Epithelial cell of prostate (primary cell): ENCODE measurements around the gene ZNF648.
"Not testable (repeated sequence)": the region's sequence is repeated elsewhere in the genome, so short reads cannot be mapped to it uniquely, and the experiment has no call there.

ENCODE experiments used
- DNase-seq: peaks from one replicate; pipeline ENCODE4 v3.0.0-alpha.2; 2011; ENCODE audit warnings: low read depth, low spot score
- H3K27ac ChIP-seq: fragments of 450-650 bp; 2 replicates; pipeline ENCODE4 v1.5.1; 2017; ENCODE audit warnings: mild to moderate bottlenecking

ZNF648 gene, protein sequence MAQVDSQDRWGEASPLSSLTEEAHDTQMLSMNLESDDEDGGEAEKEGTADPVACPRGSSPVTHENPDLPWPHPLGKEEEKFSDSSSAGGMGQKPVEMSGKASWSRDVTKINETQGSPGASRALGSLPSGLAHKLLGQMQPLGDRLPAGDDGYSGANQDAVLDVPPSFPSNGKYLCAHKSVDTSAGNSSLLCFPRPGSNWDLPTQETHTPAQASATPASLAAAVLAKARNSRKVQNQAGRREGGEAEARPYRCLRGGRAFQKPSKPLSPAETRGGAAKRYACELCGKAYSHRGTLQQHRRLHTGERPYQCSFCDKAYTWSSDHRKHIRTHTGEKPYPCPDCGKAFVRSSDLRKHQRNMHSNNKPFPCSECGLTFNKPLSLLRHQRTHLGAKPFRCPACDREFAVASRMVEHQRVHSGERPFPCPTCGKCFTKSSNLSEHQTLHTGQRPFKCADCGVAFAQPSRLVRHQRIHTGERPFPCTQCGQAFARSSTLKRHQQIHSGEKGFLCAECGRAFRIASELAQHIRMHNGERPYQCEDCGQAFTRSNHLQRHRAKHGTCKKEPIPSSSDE

DNA sequence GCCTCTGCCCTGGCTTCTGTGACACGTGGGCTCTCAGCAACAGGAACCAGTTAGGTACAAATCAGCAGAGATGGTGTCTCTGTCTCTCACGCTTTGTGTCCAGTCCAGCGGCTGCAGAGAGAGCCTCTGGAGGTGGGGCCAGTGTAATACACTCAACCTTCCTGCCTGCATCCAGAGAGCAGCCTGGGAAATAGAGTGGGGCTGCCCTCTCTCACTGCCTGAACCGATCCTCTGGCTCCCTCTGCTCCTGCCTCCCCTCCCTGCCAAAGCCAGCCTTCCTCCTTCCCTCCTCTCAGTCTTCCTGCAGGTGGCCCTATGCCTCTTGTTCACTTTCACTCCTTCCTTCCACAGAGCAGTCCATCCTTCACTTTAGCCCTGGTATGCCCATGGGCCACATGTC lies at the start of gene ZNF648:
ZNF648 (minus strand) TSS at position 119 of the 400 bp plus-strand sequence. CDS start 3,702 bp downstream, outside the sequence.
- no peak for DNase-seq
- no peak within 1 kb of the TSS for H3K27ac ChIP-seq

DNA sequence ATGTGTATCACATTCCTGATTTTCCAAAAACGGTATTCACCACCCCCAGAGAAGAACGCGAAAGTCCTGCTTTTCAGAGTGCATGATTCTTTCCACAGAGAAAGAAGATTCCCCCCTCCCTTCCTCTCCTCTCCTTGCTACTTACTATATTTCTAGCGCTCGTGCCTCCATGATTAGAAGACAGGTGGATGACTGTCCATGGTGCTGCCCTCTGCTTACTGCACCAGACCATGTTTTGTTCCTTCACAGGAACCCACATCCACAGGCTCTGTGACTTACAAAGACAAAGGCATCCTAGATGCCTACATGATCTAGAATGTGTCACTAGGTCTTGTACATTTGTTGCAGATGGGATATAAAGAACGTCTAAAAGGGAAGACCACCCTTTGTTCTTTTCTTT lies 49.1 kb upstream of the ZNF648 start:
- H3K27ac ChIP-seq: no peak overlapping the region
- DNase-seq: no peak

DNA sequence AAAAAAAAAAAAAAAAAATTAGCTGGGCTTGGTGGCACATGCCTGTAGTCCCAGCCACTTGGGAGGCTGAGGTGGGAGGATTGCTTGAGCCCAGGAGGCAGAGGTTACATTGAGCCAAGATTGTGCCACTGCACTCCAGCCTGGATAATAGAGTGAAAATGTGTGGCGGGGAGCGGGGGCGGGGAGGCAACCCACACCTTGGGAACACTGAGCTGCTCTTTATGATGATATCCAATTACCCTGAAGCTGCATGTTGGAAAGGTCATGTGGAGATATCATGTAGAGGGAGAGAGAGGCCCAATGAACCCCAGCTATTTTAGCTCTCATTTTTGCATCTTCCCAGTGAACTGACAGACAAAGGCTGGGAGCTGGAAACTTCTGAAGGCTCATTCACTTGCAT lies 48.3 kb upstream of the ZNF648 start:
- no peak overlapping the region for H3K27ac ChIP-seq
- no peak for DNase-seq

DNA sequence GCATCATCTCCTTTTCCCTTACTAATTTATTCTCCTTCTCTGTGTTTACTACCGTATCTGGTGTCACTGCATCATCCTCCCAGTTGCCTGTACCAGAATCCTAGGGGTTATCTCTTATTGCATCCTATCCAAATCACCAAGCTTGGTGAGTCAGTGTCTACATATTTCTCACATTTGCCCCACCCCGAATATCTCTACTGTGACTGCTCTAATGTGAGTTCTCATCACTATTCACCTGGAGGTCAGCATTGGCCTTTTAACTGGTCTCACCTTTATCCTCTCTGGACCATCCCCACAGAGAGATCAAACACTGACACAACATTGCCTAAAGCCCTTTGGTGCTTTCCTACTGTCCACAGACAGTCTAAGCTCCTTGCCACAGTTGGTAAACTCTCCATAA lies 45.7 kb upstream of the ZNF648 start:
- no peak for DNase-seq
- no peak overlapping the region for H3K27ac ChIP-seq

DNA sequence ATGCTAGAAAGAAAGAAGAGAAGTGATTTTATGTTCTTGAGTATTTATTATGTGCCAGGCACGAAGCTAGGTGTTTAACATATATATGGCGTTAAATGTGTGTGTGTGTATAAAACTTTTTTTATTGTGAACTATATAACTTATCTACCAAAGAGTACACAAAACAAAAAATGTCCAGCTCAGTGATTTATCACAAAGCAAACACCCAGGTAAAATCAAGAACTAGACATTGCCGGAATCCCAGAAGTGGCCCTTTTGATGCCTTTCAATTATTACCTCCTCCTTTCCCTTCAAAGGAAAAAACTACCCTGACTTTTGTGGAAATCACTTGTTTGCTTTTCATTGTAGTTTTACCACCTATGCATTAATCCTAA lies 40.5 kb upstream of the ZNF648 start:
- peak overlapping the region; percentile 78 for H3K27ac ChIP-seq
- DNase-seq: no peak

DNA sequence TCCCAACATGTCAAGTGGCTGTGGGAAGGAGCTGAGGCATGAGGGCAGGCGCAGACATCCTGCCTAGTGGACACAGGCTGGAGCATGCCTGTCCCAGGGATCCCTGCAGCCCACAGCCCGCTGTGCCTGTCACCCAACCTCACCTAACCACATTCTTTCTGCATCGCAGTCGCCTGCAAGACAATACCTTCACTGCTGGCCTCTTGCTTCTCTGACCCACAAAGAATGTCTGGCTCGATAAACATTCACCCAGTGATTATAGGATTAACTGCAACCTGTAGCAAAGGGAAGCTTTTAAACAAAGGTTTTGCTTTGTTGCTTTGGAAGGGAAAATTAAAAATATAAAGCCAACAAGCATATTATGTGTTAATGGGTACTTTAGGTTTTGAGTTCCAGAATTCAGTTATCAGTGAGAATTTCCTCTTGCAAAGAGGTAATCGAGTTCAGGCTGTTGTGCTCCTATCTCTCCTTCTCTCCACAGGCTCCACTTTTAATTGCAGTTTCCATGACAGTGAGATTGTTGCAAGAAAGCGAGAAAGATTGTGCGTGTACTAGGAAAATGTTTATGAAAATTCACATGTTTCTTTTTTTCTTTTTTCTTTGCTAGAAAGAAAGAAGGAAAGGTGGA lies 40.0 kb upstream of the ZNF648 start:
- peak overlapping the region; percentile 78 for H3K27ac ChIP-seq
- peak; percentile 59 for DNase-seq

DNA sequence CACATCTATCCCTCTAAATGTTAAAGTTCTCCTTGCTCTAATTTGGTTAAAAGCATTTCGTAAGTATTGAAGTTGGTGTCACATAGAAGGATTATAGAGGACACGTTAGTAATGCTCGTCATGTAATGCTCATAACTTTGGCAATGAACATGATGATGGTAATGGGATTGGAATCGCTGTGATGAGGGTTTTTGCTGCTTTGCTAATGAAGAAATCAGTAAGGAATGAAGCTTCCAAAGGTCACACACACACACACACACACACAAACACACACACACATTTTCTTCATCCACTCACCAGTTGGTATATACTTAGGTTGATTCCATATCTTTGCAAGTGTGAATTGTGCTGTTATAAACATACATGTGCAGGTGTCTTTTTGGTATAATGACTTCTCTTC lies 36.8 kb upstream of the ZNF648 start:
- DNase-seq: no peak
- H3K27ac ChIP-seq: no peak overlapping the region

DNA sequence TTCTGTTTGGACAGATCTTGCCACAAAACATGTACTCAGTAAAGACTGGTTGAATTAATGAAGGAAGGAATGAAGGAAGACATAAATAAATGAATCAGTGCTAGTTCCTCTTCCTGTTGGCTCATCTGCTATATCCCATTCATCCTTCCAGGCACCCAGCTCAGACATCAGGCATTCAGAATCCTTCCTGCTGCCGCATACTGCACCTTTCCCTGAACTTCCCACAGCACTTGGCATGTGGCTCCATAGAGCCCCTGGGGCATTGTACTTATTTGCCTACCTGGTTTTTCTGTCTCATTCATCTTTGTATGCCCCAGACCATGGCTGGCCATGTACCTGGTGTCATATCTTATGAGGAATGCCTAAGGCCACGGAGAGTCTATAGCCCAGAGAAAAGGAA lies 34.4 kb upstream of the ZNF648 start:
- DNase-seq: no peak

DNA sequence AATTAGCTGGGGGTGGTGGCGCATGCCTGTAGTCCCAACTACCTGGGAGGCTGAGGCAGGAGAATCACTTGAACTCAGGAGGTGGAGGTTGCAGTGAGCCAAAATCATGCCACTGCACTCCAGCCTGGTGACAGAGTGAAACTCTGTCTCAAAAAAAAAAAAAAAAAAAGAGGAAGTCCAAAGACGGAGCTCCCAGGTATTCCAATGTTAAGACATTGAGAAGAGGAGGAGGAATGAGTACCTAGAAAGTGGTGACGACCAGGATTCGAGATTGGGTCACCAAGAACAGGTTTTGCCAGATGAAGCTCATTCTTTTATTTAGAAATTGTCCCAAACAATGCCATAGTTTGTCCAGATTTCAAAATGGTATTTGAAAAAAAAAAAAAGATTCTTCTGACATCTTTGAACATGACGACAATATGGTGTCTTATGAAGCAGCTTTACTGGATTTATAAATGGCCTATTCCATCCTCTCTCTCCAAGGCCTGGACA lies 33.0 kb upstream of the ZNF648 start:
- not testable (repeated sequence) for H3K27ac ChIP-seq, DNase-seq

More for the DNA sequence above, 34.4 kb upstream of the ZNF648 start:
- H3K27ac ChIP-seq: peak overlapping the region; percentile 62

DNA sequence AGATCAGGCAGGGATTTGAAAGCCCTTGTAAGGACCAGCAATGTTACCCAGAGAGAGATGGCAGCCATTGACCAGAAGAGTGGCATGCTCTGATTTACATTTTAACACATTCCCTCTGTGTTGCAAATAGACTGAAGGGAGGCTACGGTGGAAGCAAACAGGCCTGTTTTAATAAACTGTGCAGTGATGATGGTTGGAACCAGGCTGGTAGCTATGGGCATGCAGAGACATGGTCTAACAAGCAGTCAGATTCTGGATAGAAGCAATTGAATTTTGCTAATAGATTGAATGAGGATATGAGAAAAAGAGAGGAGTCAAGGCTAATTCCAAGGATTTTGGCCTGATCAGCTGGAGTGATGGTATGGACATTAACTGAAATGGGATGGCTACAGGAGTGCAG lies 32.3 kb upstream of the ZNF648 start:
- H3K27ac ChIP-seq: no peak overlapping the region
- no peak for DNase-seq

DNA sequence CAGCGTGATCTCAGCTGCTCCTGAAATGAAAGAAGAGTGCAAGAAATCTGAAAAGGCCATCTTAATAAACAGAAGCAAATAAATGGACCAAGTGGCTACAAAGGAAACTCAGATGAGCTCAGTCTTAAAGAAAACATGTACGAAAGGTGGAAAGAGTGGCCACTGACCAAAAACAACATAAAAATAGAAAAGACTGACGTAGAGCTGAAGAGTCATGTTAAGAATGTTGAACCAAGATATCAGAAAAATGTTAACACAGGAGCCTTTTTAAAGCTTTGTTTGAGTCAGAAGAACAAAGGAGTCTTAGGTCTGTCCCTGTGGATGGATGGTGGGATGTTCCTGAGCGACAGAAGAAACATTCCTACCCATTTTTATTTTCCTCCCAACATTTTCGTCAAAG lies 30.8 kb upstream of the ZNF648 start:
- no peak overlapping the region for H3K27ac ChIP-seq
- no peak for DNase-seq

DNA sequence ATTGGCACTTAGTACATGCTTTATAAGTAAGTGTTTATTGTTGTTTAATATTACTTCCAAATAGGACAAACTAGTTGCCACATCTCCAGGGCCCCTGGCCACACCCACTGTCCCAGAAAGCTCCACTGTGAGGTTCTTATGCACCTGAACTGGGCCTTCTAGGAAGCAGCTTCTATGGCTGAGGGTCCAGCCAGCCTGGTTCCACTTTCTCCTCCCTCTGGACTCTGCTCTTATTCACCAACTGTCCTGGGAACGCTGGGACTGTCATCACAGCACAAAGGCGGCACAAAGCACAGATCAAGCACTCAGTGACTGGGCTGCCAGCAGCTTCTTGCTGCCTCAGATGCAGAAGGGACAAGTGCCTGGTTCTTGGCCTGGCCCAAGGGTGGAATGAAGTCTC lies 29.6 kb upstream of the ZNF648 start:
- H3K27ac ChIP-seq: no peak overlapping the region
- no peak for DNase-seq

DNA sequence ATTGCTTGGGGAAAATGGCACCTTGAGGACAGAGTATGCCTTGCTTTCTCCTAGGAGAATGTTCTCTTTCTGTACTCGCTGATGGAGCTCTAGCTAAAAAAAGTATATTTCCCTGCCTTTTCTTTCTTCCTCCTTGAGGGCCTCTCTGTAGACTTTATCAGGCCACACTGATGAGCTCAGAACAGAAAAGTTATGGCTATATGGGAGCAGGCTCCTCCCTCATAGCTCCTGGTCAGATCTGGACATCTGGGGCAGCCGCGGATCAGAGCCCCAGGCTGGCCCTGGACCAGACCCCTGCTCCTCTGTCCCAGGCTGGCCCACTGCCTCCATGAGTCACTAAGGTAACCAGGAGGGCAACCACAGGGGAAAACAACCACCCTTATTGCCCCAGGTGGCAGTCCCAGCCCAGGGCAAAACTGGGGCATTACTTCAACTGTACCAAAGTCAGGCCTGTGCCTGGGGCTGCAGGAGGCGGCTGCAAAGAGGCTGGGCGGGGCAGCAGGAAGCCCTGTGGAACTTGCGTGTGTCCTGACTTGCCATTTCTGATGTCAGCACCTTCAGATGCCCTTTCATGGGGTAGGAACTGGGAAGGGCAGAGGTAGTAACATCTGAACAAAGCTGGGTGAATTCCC lies 26.3 kb upstream of the ZNF648 start:
- DNase-seq: peak; percentile 82

DNA sequence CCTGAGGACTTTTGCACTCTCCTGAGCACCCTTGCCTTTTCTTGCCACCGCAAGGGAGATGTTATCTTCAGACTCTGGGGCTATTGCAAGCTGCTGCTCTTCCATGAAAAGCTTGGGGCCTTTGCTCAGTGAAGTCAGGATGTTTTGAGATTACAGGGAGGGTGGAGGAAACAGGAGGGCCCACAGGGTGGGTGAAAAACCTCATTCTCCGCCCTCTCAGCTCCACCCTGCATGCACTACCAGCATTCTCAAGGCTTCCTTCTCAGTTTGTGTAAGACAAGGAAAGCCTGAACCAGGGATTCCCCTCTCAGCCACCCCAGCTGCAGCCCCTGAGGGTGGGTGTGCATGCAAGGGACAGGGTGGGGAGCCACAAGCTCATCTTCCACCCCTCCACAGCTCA lies 25.8 kb upstream of the ZNF648 start:
- no peak for DNase-seq
- H3K27ac ChIP-seq: peak overlapping the region; percentile 69

More for the DNA sequence above, 26.3 kb upstream of the ZNF648 start:
- H3K27ac ChIP-seq: peak overlapping the region; percentile 69

DNA sequence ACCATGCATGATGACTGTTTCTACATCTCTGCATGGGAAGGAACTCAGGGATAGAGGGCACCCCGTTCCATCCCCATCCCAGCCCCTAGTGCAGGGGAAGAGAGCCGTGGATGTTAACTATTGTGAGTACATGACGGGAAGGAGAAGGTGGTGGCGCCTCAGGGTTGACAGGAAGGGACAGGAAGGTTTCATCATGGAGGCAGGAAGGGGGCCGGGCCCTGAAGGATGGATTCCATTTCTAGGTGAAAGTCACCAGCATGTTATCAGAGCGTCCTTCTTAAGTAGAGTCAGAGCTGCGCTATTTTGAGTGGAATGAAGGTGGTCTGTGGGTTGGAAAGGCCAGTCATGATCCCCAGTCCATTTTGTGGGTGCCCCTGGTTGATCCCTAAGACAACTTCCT lies 25.1 kb upstream of the ZNF648 start:
- no peak overlapping the region for H3K27ac ChIP-seq
- DNase-seq: no peak

DNA sequence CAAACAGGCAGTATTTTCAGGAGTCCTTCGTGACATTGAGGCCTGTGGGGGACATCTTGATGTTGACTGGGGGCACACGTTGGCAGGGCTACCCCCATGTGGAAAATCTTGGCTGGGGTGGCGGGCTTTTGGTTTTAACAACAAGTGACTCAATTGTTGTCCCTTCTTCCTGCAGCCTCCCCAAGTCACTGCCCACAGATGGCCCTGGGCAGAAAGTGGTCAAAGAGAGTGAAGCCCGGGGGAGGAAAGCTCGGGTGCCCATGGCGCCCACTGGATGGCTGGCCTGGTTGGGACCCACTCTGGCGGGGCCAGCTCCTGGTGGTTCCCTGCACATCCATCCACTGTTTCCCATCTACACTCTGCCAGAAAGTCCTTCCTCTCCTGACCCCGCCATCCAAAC lies 24.6 kb upstream of the ZNF648 start:
- H3K27ac ChIP-seq: no peak overlapping the region
- DNase-seq: no peak

DNA sequence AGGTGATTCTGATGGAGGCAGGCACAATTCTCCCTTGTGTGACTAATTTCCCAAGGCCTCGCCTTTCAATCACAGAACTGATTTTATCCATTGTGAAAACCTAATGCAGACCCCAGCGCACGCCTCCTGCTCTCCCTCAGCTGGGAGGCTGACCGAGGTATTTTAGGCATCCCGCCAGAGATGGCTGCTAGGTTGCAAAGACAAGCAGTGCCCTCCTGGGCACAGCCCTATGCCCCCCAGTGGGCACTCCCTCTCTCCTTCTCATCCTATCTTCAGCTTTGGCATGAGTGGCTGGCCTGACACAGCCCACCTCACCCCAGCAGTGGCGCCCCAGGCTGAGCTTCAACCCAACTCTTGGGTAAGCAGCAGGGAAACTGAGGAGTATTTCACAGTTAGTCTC lies 24.2 kb upstream of the ZNF648 start:
- DNase-seq: no peak
- no peak overlapping the region for H3K27ac ChIP-seq

DNA sequence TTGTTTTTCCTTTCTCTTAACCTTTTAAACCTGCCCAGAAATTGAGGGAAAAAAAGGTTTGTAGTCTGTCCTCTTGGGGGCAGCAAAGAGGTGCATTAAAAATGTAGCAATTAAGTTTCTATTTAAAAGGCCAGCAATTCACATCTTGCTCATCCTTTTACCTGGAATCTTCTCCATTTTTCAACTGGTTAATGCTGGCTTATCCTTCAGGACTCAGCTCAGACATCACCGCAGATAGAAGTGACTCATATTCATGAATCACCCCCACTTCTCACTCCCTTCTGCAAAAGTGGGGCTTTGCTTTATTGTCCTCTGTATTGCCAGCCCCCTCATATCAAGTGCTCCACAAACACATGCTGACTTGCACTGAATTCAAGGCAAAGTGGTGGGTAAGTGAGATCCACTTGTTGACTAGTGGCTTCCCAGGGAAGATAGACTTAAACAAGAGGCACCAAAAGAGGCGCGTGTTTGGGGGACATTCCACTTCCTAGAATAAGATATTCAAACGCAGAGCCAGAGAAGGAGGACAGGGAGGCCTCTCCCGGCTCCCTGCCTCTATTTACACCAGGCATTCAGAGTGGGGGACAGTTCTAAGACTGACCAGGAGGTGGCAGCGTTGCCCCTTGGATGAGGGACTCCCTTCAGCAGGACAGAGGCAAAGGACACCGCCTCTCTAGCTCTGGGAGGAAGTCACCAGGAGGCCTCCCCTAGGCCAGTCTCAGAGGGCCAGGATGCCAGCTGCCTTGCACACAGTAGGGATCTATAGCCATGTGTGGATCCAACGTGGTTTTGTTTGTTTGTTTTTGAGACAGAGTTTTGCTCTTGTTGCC lies 23.2 kb upstream of the ZNF648 start:
- DNase-seq: no peak
- H3K27ac ChIP-seq: peak overlapping the region; percentile 48

DNA sequence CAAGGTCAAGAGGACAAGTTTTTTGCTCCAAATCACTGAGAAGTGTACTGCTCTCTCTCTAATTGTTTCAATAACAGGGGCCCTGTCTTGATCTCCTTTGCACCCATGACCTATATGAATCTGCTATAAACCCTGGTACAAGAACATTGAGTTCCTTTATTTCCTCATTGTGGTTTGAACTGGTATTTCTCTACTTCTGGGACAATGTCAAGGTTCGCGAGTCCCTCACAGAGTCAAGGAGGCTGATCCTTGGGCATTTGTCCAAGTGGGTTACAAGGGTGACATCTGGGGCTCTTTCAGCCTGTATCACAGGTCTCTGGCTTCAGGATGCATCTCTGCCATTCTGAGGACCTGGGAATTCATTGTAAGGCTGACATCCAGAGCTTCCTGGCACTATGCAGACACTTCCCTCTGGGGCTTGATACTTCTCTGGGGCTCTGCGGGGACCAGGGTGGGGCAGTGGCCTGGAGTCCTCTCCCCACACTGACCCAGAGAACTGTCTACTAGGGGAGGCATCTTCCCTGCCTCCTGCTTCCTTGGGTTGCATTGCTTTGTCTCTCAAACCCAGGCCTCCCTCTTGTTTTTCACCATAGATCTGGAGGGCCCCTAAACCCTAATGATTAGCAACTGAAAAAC lies 22.5 kb upstream of the ZNF648 start:
- peak overlapping the region; percentile 48 for H3K27ac ChIP-seq
- DNase-seq: no peak
